ENCODE measurements around the gene ST3GAL4. TPM values are rescaled to one million over a fixed set of nuclear protein-coding genes. Genes with fewer than 3 reads are reported as not detected.

The ST3GAL4 gene
- total RNA-seq, 1 experiment from 2014 or later = 24.2 TPM

DNA sequence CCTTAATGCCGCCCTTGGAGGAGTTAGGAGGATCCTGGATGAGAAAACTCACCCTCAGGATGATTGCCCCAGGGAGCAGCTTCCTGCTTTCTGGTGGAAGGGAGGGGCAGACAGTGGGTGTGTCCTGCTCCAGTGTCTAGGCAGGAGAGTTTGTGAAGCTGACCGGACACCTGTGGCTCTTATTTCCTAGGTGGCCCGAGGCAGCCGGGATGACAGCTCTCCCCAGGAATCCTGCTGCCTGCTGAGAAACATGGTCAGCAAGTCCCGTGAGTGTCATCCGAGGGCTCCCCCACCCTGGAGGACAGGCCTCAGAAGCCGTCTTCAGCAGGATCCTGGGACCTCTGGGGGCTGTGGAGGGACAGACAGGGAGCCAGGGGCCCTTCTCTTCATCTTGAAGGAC is 50.4 kb downstream of the ST3GAL4 start:
- DNase-seq (ENCODE audit: low read depth) = no peak

- no peak for DNase-seq (ENCODE audit: low read depth)
Observed at GRCh38 chr11:126406368-126406767, 50.9 kb downstream of the ST3GAL4 start.

DNA sequence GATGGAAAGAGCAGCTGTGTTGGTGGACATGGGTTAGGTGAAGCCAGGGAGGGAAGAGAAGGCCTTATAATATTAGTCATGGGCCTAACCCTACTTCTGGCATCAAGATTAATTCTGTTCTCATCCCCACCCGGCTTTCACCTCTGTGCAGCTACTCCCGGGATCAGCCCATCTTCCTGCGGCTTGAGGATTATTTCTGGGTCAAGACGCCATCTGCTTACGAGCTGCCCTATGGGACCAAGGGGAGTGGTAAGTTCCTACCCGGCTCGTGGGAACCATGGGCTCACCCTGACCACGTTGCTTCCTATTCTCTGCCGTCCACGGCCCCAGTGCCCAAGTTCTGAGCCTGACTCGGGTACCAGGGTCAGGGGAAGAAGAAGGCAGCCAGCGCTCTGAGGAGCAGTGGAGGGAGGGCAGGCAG is 51.6 kb downstream of the ST3GAL4 start:
- no peak for DNase-seq (ENCODE audit: low read depth)

DNA sequence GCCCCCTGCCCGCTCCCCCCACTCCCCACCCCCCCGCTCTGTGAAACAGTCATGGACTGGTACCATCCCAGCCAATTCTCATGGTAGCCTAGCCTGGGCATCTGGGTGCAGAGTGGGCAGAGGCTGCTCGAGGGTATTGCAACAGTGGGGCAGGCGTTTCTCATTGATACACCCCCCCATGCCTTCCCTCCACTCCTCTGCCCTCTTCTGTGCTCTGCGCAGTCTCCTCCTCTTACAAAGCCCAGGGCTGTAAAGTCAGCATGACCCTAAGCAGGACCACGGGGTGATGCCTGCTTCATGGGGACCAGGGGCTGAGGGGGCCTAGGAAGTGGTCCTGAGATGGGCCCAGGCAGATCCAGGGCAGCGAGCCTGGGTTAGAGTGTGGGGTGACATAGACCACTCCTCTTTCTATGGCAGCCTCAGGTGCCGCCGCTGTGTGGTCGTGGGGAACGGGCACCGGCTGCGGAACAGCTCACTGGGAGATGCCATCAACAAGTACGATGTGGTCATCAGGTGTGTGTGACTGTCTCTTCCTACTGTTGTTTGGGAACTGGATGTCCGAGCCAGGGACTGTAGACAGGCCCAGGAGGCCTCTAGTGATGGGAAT is 52.3 kb downstream of the ST3GAL4 start:
- no peak for DNase-seq (ENCODE audit: low read depth)

GRCh38 chr11:126408496-126408895 is 53.0 kb downstream of the ST3GAL4 start:
- no peak for DNase-seq (ENCODE audit: low read depth)

DNA sequence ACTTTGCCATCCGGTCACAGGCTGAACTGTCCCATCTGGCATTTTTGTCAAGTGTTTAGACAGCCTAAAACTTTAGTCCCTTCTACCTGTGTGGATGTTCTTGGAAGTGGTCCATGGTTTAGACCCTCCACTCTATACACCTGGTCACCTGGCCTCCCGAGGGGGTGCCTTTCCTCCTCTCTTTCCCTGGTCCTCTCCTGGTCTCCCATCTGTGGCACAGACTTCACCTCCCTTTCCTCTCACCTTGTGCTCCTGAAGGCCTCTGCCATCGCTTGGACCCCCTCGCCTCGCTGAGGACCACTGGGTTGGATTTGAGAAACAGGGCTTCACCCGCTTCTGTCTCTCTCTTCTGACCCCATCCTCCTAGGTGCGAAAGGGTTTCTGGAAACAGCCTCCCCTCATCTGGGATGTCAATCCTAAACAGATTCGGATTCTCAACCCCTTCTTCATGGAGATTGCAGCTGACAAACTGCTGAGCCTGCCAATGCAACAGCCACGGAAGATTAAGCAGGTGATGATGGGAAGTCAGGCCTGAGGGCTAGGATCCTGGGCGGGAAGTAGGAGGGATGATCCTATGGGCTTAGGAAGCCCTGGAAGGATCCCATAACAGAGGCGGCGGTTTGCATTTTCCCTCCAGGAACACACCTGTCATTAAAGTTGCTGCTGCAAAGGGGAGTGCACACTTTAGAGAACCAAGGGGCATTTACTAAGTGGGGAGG is 53.6 kb downstream of the ST3GAL4 start:
- DNase-seq (ENCODE audit: low read depth) = no peak

DNA sequence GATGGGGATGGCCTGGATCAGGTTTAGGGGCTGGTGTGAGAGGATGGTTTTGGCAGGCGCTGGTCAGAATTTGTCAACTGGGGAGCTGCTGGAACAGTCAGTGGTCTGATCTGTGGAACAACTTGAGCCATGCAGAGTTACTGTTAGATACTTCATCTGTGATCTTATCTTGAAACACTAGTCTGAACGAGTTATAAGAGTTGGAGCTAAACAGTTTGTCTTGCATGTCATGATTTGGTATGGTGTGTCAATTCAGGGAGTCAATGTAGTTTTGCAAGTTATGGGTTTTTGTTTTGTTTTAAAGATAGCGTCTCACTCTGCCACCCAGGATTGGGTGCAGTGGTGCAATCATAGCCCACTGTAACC is 54.1 kb downstream of the ST3GAL4 start:
- no peak for DNase-seq (ENCODE audit: low read depth)

- no peak for DNase-seq (ENCODE audit: low read depth)
Observed at GRCh38 chr11:126410649-126411048, 55.2 kb downstream of the ST3GAL4 start.

DNA sequence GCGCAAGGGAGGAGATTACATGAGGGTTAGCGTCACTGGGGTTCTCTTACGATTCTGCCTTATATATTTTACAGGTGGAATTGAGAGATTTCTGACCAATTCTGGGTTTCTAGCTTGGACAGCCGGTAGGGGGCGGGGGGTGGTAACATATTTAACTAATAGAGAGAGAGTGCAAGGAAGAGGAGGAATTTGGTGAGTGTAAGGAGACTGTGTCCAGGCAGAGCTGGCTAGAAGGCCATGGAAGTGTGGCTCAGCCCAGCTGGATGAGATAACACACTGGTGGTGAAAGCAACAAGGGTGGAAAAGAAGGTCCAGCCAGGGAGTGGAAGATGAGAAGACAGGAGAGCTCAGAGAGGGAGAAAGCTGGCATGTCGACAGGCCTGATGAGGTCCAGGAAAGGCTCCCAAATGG is 56.5 kb downstream of the ST3GAL4 start:
- no peak for DNase-seq (ENCODE audit: low read depth)

GRCh38 chr11:126413426-126413825 is 57.9 kb downstream of the ST3GAL4 start:
- DNase-seq (ENCODE audit: low read depth) = no peak

DNA sequence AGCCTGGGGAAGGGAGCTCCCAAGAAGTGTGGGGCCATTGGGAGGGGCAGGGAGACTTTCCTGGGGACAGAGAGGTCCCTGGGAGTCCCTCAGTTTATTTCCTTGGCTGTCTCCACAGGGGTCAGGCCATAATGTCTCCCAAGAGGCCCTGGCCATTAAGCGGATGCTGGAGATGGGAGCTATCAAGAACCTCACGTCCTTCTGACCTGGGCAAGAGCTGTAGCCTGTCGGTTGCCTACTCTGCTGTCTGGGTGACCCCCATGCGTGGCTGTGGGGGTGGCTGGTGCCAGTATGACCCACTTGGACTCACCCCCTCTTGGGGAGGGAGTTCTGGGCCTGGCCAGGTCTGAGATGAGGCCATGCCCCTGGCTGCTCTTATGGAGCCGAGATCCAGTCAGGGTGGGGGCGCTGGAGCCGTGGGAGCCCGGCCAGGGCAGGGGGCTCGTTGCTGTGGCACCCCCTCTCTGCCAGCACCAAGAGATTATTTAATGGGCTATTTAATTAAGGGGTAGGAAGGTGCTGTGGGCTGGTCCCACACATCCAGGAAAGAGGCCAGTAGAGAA is 58.4 kb downstream of the ST3GAL4 start:
- DNase-seq (ENCODE audit: low read depth) = no peak

DNA sequence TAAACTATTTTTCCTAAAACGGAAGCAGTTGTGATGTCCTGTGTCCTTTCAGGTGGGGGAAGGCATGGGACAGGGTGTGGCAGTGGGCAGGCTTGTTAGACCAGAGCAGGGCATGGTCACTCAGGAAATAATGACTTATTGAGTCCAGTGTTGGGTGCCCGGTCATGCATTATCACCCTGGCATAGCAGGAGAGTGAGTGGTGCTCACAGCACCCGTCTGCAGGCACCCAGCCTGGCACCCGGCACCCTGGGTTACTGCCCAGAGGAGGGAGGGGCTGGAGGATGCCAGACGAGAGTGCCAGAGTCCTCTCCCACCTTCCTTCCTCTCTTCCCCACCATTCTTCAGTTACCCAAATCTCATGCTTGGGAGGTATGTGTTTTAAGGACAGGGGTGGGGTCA is 59.1 kb downstream of the ST3GAL4 start:
- no peak for DNase-seq (ENCODE audit: low read depth)

- DNase-seq (ENCODE audit: low read depth) = no peak
Observed at GRCh38 chr11:126415128-126415527, 59.6 kb downstream of the ST3GAL4 start.

GRCh38 chr11:126415669-126416420 is 60.4 kb downstream of the ST3GAL4 start:
- DNase-seq (ENCODE audit: low read depth) = no peak

DNA sequence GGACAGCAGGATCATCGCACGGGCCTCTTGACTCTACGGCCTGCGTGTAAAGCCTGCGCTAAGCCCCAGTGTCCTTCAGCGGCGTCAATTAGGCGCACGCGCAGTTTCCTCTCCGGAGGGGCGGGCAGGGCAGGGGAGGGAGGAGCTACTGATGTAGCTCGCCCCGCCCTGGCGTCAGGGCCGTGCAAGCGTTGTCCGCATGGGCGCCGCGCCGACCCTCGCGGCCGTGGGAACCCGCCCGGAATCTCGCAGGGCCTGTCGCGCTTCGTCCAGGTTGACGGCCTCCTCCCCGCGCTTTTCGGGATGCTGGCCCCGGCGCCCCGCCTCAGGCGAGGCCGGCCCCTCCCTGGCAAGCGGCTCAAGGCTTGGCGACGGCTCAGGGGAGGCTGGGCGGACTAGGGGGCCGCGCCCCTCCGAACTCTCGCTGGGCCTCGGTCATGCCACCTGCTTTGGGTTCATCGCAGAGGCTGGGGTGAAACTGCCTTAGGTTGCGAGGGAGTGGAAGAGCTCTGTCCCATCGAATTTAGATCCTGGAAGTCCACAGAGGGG is 61.1 kb downstream of the ST3GAL4 start:
- DNase-seq (ENCODE audit: low read depth) = no peak

DNA sequence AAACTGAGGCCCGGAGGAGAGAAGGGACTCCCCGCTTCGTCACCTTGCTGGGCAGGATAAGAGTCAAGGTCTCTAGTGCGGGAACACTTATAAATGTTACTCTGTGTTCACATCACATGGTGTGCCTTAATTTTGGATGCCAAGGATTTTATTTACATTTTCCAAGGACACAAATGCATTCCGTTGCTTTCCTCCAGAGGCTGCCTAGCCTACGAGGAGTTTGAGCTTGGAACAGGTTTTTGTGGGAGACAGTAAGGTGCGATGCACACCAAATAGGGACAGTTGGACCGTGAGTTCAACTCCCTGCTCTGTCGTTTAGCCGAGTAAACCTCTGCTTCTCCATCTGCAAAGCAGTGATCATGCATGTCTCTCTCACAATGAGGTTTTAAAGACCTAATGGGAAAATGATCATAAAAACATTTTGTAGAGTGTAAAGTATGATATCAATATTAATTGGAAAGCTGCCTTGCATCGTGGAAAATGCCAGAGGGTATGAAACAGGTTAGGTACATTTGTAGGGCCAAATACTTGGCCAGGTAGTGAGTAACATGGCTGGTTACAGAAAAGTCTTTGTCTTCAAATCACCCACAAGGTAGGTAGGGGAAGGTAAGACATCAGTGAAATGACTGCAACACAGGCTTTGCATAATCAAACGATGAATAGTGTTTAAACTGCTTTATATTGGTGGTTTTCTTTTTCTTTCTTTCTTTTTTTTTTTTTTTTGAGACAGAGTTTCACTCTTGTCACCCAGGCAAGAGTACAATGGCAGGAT is 61.8 kb downstream of the ST3GAL4 start:
- no peak for DNase-seq (ENCODE audit: low read depth)

DNA sequence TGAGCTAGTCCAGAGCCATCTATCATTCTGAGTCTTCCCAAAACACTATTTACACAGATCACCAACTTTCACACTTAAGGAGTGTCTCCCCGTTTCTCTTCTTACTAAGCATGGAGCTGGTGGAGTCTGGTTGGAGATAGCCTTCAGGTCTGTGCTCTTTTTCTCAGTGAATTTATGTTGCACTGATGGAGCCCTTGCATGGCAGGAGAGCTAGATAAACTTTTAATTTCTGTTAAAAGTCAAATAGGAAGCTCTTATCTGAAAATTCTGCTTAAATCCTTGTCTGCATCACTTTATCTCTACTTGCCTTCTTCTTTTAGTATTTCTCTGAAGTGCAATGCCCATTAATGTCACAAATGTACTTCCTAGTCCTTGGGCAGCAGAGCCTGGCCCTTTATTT is 63.4 kb downstream of the ST3GAL4 start:
- DNase-seq (ENCODE audit: low read depth) = no peak

DNA sequence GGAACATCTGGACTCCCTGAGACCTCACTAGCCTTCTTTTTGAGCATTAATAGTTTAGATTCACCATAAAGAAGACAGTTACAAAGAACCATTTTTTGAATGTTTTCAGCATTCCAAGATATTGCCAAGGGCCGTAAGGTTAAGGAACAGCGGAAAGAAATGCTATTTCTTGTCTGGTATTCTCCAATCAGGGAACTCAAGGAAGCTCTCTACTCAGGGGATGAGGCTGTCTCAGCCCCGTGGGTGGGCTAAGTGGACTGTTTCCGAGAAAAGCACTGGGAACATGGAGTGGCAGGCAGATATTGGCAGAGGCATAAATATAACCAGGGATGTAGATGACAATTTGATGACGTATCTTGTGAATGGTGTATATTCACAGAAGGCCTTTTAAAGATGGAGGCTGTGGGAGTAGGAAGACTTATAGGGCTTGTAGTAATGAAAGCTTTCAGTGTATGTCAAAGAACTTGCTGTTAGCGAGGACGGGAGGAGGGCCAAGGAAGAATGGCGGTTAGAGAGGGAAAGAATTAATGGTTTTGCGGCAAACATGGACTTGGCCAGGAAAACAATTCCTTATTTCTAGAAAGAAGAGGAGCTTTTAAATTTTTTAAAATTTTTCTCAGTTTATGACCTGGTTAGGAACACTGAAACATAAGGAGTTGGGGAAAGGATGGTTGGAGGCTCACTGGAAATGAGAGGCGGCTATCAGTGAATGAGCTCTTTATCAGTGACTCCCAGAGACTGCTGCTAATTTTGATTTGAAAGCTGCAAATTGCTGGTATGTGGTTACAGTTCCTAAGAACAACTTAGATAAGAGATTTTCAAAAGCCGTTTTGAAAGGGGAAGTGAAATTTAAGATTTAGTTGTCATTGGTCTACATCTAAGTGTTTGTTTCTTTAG is 64.6 kb downstream of the ST3GAL4 start:
- DNase-seq (ENCODE audit: low read depth) = no peak

- DNase-seq (ENCODE audit: low read depth) = no peak
Observed at GRCh38 chr11:126420698-126421256, 65.3 kb downstream of the ST3GAL4 start.

- DNase-seq (ENCODE audit: low read depth) = no peak
Observed at GRCh38 chr11:126421271-126421671, 65.8 kb downstream of the ST3GAL4 start.

Data from Daoy (cell line).